ENCODE measurements around the gene UBE2G2. TPM values are rescaled to one million over a fixed set of nuclear protein-coding genes. Genes with fewer than 3 reads are reported as not detected.

UBE2G2 gene
- polyA plus RNA-seq, 1 experiment = 62.2 TPM

GRCh38 chr21:44726826-44727225 lies 74.8 kb downstream of the UBE2G2 start:
- ChIA-PET CTCF (interaction anchor here (0.5 kb wide), 1 partner anchor 217 kb away, joined by 3 read pairs; no protein-coding TSS in a partner anchor), POLR2A (no interaction called here)
- H3K4me3 ChIP-seq (ENCODE audit: low read depth, low read length) = no peak overlapping the region
- peaks cover 34% of the 10 kb centered on the region for H3K27me3 ChIP-seq (ENCODE audit: control insufficient read depth, insufficient read depth, low read length)
- H3K27ac ChIP-seq (ENCODE audit: low read depth, low read length) = no peak overlapping the region
- H3K9me3 ChIP-seq (ENCODE audit: control insufficient read depth, insufficient read depth, low read length) = no peaks in the 10 kb centered on the region; the same call in 1 of the 2 replicates
- DNase-seq (ENCODE audit: low read depth, low spot score) = no peak
- TF ChIP-seq CTCF (IDR thresholded peaks at IDR 0.05; ENCODE audit: low read depth, low read length) = no peak

- ChIA-PET CTCF (no interaction called here), POLR2A (no interaction called here)
- H3K27me3 ChIP-seq (ENCODE audit: control insufficient read depth, insufficient read depth, low read length) = peaks cover 35% of the 10 kb centered on the region
Measured at GRCh38 chr21:44724926-44725325, 76.7 kb downstream of the UBE2G2 start.

GRCh38 chr21:44724196-44724595 lies 77.4 kb downstream of the UBE2G2 start:
- POLR2A ChIA-PET = no interaction called here
- H3K27me3 ChIP-seq (ENCODE audit: control insufficient read depth, insufficient read depth, low read length) = peaks cover 39% of the 10 kb centered on the region
- CTCF ChIA-PET = no interaction called here

More at GRCh38 chr21:44724926-44725325, 76.7 kb downstream of the UBE2G2 start:
- H3K9me3 ChIP-seq (ENCODE audit: control insufficient read depth, insufficient read depth, low read length) = no peaks in the 10 kb centered on the region; the same call in 1 of the 2 replicates
- no peak for TF ChIP-seq CTCF (IDR thresholded peaks at IDR 0.05; ENCODE audit: low read depth, low read length)
- H3K27ac ChIP-seq (ENCODE audit: low read depth, low read length) = no peak overlapping the region
- H3K4me3 ChIP-seq (ENCODE audit: low read depth, low read length) = no peak overlapping the region
- DNase-seq (ENCODE audit: low read depth, low spot score) = no peak

GRCh38 chr21:44723177-44724131 lies 78.2 kb downstream of the UBE2G2 start:
- no peak for DNase-seq (ENCODE audit: low read depth, low spot score)
- H3K9me3 ChIP-seq (ENCODE audit: control insufficient read depth, insufficient read depth, low read length) = no peaks in the 10 kb centered on the region; the same call in 1 of the 2 replicates
- no peak overlapping the region for H3K27ac ChIP-seq (ENCODE audit: low read depth, low read length)
- ChIA-PET POLR2A (no interaction called here), CTCF (no interaction called here)
- no peak overlapping the region for H3K4me3 ChIP-seq (ENCODE audit: low read depth, low read length)
- TF ChIP-seq CTCF (IDR thresholded peaks at IDR 0.05; ENCODE audit: low read depth, low read length) = no peak
- peaks cover 44% of the 10 kb centered on the region for H3K27me3 ChIP-seq (ENCODE audit: control insufficient read depth, insufficient read depth, low read length)

More at GRCh38 chr21:44724196-44724595, 77.4 kb downstream of the UBE2G2 start:
- no peaks in the 10 kb centered on the region; the same call in 1 of the 2 replicates for H3K9me3 ChIP-seq (ENCODE audit: control insufficient read depth, insufficient read depth, low read length)
- no peak for DNase-seq (ENCODE audit: low read depth, low spot score)
- H3K4me3 ChIP-seq (ENCODE audit: low read depth, low read length) = no peak overlapping the region
- H3K27ac ChIP-seq (ENCODE audit: low read depth, low read length) = no peak overlapping the region
- no peak for TF ChIP-seq CTCF (IDR thresholded peaks at IDR 0.05; ENCODE audit: low read depth, low read length)

GRCh38 chr21:44722731-44723130 lies 78.9 kb downstream of the UBE2G2 start:
- H3K4me3 ChIP-seq (ENCODE audit: low read depth, low read length) = no peak overlapping the region
- H3K27me3 ChIP-seq (ENCODE audit: control insufficient read depth, insufficient read depth, low read length) = peaks cover 49% of the 10 kb centered on the region
- POLR2A ChIA-PET = no interaction called here
- DNase-seq (ENCODE audit: low read depth, low spot score) = no peak
- no peaks in the 10 kb centered on the region; the same call in 1 of the 2 replicates for H3K9me3 ChIP-seq (ENCODE audit: control insufficient read depth, insufficient read depth, low read length)
- TF ChIP-seq CTCF (IDR thresholded peaks at IDR 0.05; ENCODE audit: low read depth, low read length) = no peak
- CTCF ChIA-PET = no interaction called here
- no peak overlapping the region for H3K27ac ChIP-seq (ENCODE audit: low read depth, low read length)
